ENCODE data around the gene DAD1. TPM values are rescaled to one million over a fixed set of nuclear protein-coding genes. Genes with fewer than 3 reads are reported as not detected.

DAD1 gene
- total RNA-seq, 2 experiments from 2014 or later: 117 to 154 TPM

DNA sequence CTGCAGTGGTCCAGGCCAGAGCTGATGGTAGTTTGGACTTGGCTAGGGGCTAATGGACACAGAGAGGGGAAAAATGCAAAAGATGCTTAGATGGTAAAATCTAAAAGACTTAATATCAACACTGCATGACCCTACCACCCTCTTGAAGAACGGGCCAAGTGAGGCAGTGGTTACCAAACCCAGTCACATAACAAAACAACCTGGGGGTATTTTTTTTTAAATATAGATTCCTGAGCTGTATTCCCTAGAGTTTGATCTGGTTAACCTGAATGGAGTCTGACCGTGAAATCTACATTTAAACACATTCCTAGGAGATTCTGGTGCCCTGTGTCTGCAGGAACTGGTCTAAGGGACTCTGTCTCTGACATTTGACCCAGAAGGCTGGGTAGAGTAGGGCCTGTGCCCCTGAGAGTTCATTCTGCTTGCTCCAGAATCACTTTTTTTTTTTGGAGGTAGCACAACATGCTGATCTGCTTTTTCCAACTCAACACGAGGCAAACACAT lies 24.8 kb upstream of the DAD1 start:
- TF ChIP-seq, protein P1, sequence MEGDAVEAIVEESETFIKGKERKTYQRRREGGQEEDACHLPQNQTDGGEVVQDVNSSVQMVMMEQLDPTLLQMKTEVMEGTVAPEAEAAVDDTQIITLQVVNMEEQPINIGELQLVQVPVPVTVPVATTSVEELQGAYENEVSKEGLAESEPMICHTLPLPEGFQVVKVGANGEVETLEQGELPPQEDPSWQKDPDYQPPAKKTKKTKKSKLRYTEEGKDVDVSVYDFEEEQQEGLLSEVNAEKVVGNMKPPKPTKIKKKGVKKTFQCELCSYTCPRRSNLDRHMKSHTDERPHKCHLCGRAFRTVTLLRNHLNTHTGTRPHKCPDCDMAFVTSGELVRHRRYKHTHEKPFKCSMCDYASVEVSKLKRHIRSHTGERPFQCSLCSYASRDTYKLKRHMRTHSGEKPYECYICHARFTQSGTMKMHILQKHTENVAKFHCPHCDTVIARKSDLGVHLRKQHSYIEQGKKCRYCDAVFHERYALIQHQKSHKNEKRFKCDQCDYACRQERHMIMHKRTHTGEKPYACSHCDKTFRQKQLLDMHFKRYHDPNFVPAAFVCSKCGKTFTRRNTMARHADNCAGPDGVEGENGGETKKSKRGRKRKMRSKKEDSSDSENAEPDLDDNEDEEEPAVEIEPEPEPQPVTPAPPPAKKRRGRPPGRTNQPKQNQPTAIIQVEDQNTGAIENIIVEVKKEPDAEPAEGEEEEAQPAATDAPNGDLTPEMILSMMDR (conservative IDR thresholded peaks at IDR 0.05; ENCODE audit: low read length): no peak
- H3K79me2 ChIP-seq (ENCODE audit: insufficient read depth, low read depth, low read length): no peaks in the 10 kb centered on the region
- no peak overlapping the region for H3K27ac ChIP-seq (ENCODE audit: low read depth, low read length, poor library complexity, severe bottlenecking)
- ChIA-PET CTCF (ENCODE audit: unreplicated experiment) (interaction anchor here (0.5 kb wide), 1 partner anchor 43 kb away, joined by 3 read pairs; no protein-coding TSS in a partner anchor), POLR2A (no interaction called here)
- DNase-seq (ENCODE audit: low spot score): no peak
- intact Hi-C loops (cut with micrococcal nuclease; ENCODE audit: unreplicated experiment): no loop called here
- H3K36me3 ChIP-seq (ENCODE audit: insufficient read depth, low read length): peaks cover 10% of the 10 kb centered on the region
- no peak overlapping the region for H2AFZ ChIP-seq (ENCODE audit: low read length)
- peaks cover 8% of the 10 kb centered on the region for H3K4me1 ChIP-seq (ENCODE audit: insufficient read depth, low read length, poor library complexity, severe bottlenecking)
- no peaks in the 10 kb centered on the region for H3K9me2 ChIP-seq (ENCODE audit: insufficient read depth, low read length)
- H4K20me1 ChIP-seq (ENCODE audit: insufficient read depth, low read length): no peaks in the 10 kb centered on the region
- H3K4me2 ChIP-seq (ENCODE audit: low read length): no peak overlapping the region
- no TSS peak for BruUV-seq (replicated peaks)
- no peak overlapping the region for H3K4me3 ChIP-seq (ENCODE audit: low read depth, low read length, poor library complexity, severe bottlenecking)
- no peaks in the 10 kb centered on the region for H3K9me3 ChIP-seq (ENCODE audit: low read length)

DNA sequence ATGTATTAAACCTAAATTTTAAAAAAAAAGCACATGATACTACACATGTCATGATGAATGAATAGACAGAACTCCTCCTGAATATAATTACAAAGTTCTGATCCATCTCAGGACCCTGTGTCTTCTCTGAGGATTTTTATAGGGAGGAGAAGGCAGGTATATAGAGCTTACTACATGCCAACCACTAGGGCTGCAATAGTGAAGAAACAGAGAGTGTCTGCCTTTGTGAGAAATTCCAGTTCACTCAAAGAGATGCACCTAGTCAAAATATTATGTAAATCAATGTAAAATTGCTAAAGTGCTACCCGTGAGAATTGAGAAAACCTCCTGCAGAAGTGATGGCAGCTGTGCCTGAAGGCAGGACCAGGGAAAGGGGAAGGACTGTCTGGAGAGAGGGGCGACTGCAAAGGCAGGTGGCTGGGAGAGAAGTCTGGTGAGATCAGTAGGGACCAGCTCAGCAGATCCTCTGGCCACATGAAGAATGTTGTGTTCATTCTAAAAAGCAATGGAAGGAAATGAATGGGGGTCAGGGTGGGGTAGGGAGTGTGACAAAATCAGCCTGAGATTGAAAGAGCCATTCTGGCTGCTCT lies 24.2 kb upstream of the DAD1 start:
- H3K79me2 ChIP-seq (ENCODE audit: insufficient read depth, low read depth, low read length): no peaks in the 10 kb centered on the region
- peaks cover 10% of the 10 kb centered on the region for H3K36me3 ChIP-seq (ENCODE audit: insufficient read depth, low read length)
- no peaks in the 10 kb centered on the region for H3K9me2 ChIP-seq (ENCODE audit: insufficient read depth, low read length)
- no peaks in the 10 kb centered on the region for H3K9me3 ChIP-seq (ENCODE audit: low read length)
- TF ChIP-seq EZH2phosphoT487 (IDR thresholded peaks at IDR 0.05; ENCODE audit: borderline replicate concordance, low read depth, low read length): no peak
- TF ChIP-seq, protein P1 (conservative IDR thresholded peaks at IDR 0.05; ENCODE audit: low read length): 0 out of 2 replicates have a peak, but pooled peaks have one; percentile 27
- BruUV-seq (replicated peaks): no TSS peak
- H4K20me1 ChIP-seq (ENCODE audit: insufficient read depth, low read length): no peaks in the 10 kb centered on the region
- H3K4me3 ChIP-seq (ENCODE audit: low read depth, low read length, poor library complexity, severe bottlenecking): no peak overlapping the region
- DNase-seq (ENCODE audit: low spot score): no peak
- H3K4me2 ChIP-seq (ENCODE audit: low read length): no peak overlapping the region
- intact Hi-C loops (cut with micrococcal nuclease; ENCODE audit: unreplicated experiment): no loop called here
- no peak overlapping the region for H3K27ac ChIP-seq (ENCODE audit: low read depth, low read length, poor library complexity, severe bottlenecking)
- H3K4me1 ChIP-seq (ENCODE audit: insufficient read depth, low read length, poor library complexity, severe bottlenecking): peaks cover 8% of the 10 kb centered on the region
- ChIA-PET POLR2A (no interaction called here), CTCF (ENCODE audit: unreplicated experiment) (interaction anchor here (0.5 kb wide), 1 partner anchor 43 kb away, joined by 3 read pairs; no protein-coding TSS in a partner anchor)
- H2AFZ ChIP-seq (ENCODE audit: low read length): no peak overlapping the region

DNA sequence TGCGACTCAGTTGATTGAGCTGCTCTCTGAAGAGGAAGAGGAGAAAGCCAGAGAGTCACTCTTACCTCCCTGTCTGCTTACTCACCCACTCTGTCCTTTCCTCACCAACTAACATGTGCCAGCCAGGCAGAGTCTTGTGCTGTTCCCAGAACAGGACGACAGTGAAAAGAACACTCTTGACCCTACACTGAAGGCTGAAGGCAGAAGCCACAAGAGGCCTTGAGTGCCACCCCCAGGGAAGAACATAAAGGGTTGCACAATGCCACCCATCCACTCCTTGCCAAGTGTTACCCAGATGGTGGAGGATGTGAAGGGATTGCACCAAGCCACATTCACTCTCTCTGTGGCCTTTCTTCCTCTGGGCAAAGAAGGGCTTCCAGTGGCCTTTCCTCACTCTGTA lies 21.9 kb upstream of the DAD1 start:
- no TSS peak for BruUV-seq (replicated peaks)
- intact Hi-C loops (cut with micrococcal nuclease; ENCODE audit: unreplicated experiment): no loop called here
- TF ChIP-seq, protein P1 (conservative IDR thresholded peaks at IDR 0.05; ENCODE audit: low read length): no peak
- no peak for TF ChIP-seq EZH2phosphoT487 (IDR thresholded peaks at IDR 0.05; ENCODE audit: borderline replicate concordance, low read depth, low read length)

More for the DNA sequence above, 21.9 kb upstream of the DAD1 start:
- ChIA-PET POLR2A (interaction anchor here (0.6 to 1.0 kb wide), 2 partner anchors 9 to 494 kb away, joined by 3 read pairs; no protein-coding TSS in a partner anchor), CTCF (ENCODE audit: unreplicated experiment) (no interaction called here)
- H4K20me1 ChIP-seq (ENCODE audit: insufficient read depth, low read length): no peaks in the 10 kb centered on the region
- no peak overlapping the region for H3K4me3 ChIP-seq (ENCODE audit: low read depth, low read length, poor library complexity, severe bottlenecking)
- no peak overlapping the region for H2AFZ ChIP-seq (ENCODE audit: low read length)
- H3K79me2 ChIP-seq (ENCODE audit: insufficient read depth, low read depth, low read length): no peaks in the 10 kb centered on the region
- no peak overlapping the region for H3K27ac ChIP-seq (ENCODE audit: low read depth, low read length, poor library complexity, severe bottlenecking)
- peaks cover 8% of the 10 kb centered on the region for H3K4me1 ChIP-seq (ENCODE audit: insufficient read depth, low read length, poor library complexity, severe bottlenecking)
- H3K36me3 ChIP-seq (ENCODE audit: insufficient read depth, low read length): peaks cover 10% of the 10 kb centered on the region
- H3K4me2 ChIP-seq (ENCODE audit: low read length): no peak overlapping the region
- H3K9me2 ChIP-seq (ENCODE audit: insufficient read depth, low read length): no peaks in the 10 kb centered on the region
- H3K9me3 ChIP-seq (ENCODE audit: low read length): no peaks in the 10 kb centered on the region
- DNase-seq (ENCODE audit: low spot score): no peak

Data from OCI-LY7 (cell line).